Retina (tissue), 1 donor: ENCODE data around the gene DNM2.
"Not testable (repeated sequence)": the region's sequence is repeated elsewhere in the genome, so short reads cannot be mapped to it uniquely, and the experiment has no call there.

ENCODE experiments used
- DNase-seq: peaks from one replicate; pipeline ENCODE4 v3.0.0-alpha.2; 2016

DNM2 gene

DNA sequence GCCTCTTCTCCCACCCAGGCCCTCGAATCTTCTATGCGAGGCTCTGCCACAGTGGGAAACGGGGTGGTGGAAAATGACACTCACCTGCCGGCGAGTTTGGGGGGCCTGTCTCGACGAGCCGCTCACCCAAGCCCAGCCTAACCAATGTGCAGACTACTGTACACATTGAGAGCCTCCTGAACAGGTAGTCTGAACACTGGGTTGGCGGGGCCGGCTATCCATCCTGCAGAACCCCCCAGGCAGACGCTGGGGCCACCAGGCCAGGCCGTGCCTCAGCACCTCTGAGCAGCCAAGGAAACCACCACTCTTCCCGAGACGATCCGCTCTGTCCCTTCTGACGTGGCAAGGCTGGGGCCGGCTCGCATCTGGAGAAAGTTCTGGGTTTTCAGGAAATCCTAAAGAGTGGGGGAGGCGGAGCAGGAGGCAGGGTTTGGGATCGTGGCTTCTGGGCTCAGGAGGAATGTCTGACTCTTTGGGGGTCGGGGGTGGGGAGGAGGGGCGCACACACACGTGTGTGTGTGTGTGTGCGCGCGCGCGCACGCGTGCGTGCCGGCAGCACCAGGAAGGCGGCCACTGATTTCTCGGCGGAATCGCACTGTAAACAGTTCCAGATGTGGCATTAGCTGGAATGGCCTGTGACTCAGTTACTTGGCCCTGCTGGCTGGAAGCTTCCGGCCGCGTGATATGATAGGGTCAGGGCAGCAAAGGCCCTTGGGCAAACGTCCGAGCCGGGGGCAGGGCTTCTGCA, 99.6 kb downstream of the DNM2 start:
- no peak for DNase-seq

- DNase-seq, result no peak
These were observed 100.6 kb downstream of the DNM2 start for GRCh38 chr19:10818301-10819123.

GRCh38 chr19:10819124-10820060, 101.5 kb downstream of the DNM2 start:
- DNase-seq, result no peak

GRCh38 chr19:10820173-10820572, 102.3 kb downstream of the DNM2 start:
- no peak for DNase-seq

DNA sequence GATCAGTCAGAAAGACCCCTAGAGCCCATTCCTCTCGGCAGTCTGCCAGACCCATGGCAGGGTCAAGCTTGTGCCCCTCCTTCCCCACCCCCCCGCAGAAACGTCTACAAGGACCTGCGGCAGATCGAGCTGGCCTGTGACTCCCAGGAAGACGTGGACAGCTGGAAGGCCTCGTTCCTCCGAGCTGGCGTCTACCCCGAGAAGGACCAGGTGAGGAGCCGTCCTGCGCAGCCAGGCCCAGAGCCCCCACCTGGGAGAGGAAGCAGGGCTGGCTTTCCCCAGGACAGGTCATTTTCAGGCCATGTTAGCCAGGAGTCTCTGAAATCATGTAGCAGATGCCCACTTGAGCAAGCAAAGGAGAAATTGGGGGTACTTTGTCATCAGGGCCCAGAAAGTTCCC, 105.8 kb downstream of the DNM2 start:
- DNase-seq, result no peak

DNA sequence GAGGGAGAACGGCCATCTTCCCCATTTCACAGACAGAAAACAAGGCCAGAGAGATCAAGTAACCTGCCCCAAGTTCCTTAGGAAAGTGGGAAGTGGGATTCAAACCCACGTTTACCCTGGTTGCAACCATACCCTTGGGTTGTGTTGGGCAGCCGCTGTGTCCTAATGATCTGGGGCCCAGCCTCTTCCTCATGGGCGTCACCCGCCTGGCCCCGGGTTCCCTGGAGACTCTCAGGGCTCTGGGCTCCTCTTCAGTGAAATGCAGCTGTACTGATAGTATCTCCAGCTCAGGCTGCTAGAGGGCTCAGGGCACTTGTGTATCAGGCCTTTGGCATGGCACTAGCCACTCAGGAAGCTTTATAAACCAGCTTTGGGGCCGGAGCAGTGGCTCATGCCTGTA, 108.4 kb downstream of the DNM2 start:
- no peak for DNase-seq

- no peak for DNase-seq
These were observed 109.0 kb downstream of the DNM2 start for GRCh38 chr19:10826846-10827245.

DNA sequence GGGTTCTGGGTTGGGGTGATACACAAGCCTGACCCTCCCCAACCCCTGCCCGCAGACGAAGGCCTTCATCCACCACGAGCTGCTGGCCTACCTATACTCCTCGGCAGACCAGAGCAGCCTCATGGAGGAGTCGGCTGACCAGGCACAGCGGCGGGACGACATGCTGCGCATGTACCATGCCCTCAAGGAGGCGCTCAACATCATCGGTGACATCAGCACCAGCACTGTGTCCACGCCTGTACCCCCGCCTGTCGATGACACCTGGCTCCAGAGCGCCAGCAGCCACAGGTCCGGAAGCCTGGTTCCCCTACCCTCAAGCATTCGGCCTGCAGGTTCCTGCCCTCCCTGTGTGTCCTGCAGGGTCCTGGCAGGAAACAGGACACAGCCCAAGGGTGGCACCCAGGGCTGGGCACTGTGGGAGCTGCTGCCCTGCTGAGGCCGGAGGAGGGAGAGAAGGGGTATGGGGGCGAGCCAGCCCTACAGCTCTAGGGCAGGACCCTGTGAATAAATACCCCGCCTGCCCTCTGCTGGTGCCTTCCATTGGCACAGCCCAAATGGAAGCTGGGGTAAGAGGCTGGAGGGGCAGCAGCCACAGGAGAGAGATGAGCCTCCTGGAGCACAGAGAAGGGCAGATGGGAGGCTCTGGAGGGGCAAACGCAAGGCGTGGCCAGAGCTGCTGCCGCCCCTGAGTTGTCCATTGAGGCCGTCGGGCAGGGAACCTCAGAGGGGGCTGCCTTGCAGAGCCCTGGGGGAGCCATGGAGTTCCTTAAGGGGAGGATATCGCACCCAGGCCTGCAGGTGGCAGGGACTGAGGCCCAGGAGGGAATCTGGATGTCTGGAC, 111.3 kb downstream of the DNM2 start:
- DNase-seq, result no peak

DNA sequence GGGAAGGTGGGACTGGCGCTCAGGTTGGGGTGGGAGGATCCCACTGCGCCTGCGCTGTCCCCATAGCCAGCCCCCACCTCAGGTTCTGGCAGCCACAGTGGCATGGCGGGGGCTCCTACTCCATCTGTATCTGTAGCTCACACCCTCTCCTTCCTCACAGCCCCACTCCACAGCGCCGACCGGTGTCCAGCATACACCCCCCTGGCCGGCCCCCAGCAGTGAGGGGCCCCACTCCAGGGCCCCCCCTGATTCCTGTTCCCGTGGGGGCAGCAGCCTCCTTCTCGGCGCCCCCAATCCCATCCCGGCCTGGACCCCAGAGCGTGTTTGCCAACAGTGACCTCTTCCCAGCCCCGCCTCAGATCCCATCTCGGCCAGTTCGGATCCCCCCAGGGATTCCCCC, 112.1 kb downstream of the DNM2 start:
- DNase-seq, result no peak

GRCh38 chr19:10830370-10830769, 112.5 kb downstream of the DNM2 start:
- DNase-seq, result no peak

DNA sequence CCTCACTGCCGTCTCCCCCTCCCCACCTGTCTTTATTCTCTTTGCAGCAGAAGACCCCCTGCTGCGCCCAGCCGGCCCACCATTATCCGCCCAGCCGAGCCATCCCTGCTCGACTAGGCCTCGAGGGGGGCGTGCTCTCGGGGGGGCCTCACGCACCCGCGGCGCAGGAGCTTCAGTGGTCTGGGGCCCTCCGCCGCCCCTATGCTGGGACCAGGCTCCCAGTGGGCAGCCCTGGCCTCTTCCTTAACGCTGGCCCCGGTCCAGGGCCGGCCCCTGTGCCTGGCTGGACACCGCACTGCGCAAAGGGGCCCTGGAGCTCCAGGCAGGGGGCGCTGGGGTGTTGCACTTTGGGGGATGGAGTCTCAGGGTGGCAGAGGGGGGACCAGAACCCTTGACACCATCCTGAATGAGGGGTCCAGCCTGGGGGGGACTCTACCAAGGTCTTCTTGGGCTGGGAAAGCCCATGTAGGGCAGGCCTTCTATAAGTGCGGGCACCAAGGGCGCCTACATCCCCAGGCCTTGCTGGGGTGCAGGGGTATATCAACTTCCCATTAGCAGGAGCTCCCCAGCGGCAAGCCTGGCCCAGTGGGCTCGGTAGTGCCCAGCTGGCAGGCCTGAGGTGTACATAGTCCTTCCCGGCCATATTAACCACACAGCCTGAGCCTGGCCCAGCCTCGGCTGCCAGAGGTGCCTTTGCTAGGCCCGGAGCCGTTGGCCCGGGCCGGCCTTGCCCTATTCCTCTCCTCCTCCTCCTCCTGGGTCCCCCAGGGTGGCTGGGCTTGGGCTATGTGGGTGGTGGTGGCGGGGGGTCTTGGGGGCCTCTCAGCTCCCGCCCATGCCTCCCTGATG, 113.3 kb downstream of the DNM2 start:
- DNase-seq, result no peak

DNA sequence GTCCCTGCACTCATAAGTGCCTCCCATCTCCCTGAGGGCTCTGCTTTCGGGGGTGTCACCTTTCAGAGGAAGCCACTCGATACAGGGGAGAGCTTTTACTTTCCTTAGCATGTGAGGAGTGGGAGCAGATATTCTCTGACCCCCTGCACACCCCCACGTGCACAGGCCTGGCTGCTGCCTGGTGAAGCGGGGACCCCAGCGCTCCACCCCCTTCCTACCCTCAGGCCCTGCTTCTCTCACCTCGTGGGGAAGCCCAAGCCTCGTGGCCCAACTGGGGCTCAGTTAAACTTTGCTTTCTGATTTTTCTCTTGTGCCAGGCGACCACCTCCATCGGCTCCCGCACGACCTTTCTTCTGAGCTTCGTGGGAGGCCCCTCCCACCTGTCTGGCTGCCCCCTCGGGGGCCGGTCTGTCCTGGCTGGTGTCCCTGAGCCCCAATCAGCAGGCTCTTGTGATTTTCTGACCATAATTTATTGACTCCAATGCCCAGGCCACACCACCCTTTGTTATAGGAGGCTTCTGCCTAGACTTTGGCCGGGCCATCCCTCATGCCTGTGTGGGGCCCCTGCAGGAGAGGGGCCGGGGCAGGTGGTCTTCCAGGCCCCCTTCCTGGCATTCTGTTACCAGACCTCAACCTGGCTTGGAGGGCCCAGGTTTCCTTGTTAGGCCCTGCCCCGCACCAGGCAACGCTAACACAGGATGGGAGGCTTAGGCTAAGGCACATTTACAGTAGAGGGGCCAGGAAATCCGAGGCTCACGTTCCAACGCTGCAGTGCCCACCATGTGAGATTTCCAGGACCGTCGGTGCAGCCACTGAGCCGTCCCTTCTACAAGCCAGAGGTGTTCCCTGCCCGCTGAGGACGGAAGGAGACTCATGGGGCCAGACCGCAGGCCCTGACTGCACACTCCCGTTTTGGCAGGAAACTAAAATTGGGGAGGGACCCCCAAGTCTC, 114.4 kb downstream of the DNM2 start:
- no peak for DNase-seq

- DNase-seq, result no peak
These were observed 115.0 kb downstream of the DNM2 start for GRCh38 chr19:10832939-10833296.

DNA sequence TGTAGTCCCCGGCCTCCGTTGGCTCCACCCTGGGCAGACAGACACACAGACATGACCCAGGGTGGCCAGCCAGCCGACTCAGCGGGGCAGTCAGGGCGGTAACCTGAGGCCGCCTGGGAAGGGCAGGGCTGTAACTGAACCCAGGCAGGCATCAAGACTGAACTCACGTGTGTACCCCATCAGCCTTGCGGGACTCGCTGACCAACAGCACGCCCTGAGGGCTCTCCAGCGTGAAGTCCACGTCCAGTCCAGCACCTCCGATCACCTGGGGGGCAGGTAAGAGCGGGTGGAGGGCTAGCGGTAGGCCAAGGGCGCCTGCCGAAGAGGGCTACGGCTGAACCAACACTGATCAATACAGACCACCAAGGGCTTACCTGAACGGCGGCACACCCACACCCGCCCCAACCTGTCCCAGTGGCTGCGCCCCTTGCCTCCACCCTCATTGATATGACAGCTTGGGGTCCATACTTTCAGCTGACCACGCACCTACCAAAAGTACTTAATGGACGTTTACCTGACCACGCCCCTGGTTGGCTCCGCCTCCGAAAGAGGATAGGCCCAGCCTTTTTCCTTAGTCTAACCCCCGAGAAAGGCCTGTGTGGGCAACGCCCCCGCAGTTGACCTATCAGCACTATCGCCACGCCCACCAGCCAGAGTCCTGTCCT, 117.3 kb downstream of the DNM2 start:
- no peak for DNase-seq

DNA sequence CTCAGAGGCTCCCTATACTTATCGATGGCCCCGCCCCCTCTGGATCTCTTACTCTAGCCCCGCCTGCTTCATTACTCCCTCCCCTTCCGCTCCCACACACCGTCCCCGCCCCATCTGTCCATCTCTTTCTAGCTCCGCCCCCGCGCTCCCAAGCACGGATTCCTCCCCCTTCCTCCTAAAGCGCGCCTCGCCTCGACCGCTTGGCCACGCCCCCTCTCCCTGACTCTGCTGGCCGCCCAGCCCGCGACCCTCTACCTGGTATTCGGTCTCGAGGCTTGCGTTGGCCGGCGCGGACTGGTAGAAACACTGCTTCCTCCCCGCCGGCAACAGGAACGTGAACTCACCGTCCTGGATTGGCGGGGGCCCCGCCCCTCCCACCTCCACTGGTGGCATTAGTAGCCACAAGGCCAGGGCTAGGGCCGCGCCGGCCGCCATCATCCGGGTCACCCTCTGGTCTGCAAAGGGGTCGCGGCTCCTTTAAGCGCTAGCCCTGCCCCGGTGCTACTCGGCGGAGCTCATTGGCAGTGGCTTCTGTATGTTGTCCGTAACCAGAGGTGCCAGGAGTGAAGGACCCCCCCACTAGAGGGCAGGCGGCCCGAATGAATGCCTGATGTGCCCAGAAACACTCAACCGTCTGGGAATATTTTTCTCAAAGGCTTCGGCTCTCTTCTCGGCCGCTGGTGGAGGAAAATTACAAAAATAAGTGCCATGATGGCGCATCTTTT, 118.0 kb downstream of the DNM2 start, which contains the start of gene TMED1:
Gene TMED1 (minus strand): TSS at position 459 of the 725 bp plus-strand sequence. CDS start 21 bp downstream, at position 438.
- peak; percentile 100 for DNase-seq

DNA sequence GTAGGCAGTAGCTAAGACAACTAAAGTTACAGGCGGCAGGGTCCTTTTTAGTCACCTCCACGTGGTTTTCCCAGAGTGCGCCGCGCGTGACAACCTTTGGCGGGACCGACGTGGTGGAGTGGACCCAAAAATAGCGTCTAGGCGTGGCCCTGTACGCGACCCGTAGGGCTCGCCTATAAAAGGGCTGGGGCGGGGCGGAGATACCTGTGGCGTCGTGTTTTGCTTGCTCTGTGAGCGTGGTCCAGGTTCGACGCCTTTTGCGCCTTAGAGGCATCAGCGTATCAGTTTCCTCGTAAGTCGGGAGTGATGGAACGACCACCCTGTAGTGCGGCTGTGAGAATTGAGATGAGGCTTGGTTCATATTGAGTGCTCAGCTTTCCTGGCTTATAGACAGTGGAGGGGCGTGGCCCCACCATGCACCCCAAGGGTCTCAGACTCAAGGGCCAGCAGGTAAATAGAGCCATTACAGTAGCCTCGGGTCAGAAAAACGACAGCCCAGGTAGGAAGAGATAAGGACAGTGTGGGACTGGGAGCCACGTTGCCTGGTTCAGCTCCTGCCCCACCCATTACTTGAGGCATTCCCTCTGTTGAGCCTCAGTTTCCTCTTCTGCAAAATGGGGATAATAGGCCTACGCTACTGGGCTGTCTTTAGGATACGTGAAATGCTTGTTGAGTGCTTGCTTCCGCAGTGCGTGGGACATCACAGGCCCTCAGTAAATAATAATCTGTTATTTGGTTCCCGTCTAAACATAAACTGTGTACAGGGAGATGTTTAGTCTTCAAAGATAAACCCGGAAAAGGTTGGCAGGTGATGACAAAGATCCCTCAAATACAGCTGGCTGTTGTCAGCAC, 118.8 kb downstream of the DNM2 start:
- peak; percentile 99 for DNase-seq

GRCh38 chr19:10837649-10838048, 119.8 kb downstream of the DNM2 start:
- not testable (repeated sequence) for DNase-seq

DNA sequence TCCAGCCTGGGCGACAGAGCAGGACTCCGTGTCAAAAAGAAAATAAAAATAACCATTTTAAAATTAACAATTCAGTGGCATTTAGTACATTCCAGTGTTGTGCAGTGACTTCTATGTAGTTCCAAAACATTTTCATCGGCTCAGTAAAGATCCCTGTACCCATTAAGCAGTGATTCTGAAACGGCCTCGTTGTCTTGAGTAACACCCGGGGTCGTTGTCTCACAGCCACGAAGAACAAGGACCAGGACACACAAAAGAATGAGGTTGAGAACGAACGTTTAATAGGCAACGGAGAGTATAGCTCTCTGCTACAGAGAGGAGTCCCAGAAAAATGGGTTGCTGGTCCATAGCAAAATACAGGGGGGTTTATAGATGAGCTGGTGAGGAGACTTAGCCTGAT, 120.5 kb downstream of the DNM2 start:
- no peak for DNase-seq
